AG09309 (cell line): ENCODE results near the gene EPG5.

Experiments
- DNase-seq: peaks from one replicate; pipeline ENCODE4 v3.0.0-alpha.2; 2010; ENCODE audit warnings: low read depth
- H3K4me3 ChIP-seq: 2 replicates; pipeline ENCODE4 v1.5.1; 2011; ENCODE audit warnings: mild to moderate bottlenecking, low read depth, low read length, moderate library complexity; ENCODE audit not compliant: control insufficient read depth
- TF ChIP-seq, protein P1 (sequence below): IDR thresholded peaks from 2 replicates; pipeline ENCODE4 v1.5.1; 2011; ENCODE audit warnings: mild to moderate bottlenecking, low read depth, low read length, inconsistent platforms; ENCODE audit not compliant: insufficient read depth, control insufficient read depth; ENCODE audit errors: missing control alignments

EPG5 gene

DNA sequence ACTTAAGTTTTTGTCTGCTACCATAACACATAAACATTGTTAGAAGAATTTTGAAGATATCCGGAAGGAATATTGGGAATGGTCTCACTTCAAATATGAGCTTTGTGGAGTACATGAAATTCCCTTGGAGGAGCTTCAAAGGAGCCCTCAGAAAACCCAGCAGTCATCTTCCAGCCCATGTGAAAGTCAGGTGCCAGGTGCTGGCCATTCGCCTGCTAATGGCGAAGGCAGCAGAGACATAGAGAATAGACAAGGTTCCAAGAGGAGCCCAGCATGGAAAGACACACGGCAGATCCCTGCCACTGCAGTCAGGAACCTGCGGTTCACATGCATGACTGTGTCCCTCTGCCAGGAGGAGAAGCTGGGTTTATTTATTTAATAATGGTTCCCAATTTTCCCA is 40.0 kb upstream of the EPG5 start:
- H3K4me3 ChIP-seq: no peak overlapping the region
- DNase-seq: no peak
- TF ChIP-seq, protein P1, sequence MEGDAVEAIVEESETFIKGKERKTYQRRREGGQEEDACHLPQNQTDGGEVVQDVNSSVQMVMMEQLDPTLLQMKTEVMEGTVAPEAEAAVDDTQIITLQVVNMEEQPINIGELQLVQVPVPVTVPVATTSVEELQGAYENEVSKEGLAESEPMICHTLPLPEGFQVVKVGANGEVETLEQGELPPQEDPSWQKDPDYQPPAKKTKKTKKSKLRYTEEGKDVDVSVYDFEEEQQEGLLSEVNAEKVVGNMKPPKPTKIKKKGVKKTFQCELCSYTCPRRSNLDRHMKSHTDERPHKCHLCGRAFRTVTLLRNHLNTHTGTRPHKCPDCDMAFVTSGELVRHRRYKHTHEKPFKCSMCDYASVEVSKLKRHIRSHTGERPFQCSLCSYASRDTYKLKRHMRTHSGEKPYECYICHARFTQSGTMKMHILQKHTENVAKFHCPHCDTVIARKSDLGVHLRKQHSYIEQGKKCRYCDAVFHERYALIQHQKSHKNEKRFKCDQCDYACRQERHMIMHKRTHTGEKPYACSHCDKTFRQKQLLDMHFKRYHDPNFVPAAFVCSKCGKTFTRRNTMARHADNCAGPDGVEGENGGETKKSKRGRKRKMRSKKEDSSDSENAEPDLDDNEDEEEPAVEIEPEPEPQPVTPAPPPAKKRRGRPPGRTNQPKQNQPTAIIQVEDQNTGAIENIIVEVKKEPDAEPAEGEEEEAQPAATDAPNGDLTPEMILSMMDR: no peak

DNA sequence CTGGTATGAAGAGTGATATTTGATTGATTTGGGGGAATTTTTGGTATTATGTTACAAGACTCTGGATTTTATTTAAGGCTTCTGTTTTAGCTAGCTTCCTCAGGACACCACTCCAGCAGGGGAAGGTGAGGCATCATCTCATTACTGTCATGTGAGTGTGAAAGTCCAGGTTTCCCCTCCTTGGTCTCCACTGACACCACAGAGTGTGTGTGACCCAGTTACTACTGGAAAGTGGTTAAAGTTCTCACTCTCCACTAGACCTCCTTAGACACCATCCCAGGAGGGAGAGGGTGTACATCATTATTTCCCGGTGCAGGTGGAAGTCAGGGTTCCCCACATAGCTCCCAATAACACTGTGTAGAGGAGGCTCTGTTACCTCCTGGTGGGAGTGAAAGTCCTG is 35.8 kb upstream of the EPG5 start:
- DNase-seq: no peak
- TF ChIP-seq, protein P1: no peak
- H3K4me3 ChIP-seq: no peak overlapping the region

DNA sequence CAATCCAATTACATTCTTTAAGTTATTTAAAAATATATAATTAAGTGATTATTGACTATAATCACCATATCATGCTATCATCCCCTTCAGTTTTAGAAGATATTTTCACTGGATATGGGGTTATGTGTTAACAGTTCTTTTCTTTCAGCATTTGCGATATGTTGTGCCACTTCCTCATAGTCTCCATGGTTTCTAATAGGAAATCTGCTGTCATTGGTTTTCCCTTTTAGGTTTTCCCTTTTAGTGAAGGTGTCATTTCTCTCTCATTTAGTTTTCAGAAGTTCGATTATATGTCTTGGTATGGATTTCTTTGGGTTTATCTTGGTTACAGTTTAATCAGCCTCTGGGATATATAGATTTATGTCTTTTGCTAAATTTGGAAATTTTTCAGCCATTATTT is 34.8 kb upstream of the EPG5 start:
- DNase-seq: no peak
- H3K4me3 ChIP-seq: no peak overlapping the region
- TF ChIP-seq, protein P1: no peak

DNA sequence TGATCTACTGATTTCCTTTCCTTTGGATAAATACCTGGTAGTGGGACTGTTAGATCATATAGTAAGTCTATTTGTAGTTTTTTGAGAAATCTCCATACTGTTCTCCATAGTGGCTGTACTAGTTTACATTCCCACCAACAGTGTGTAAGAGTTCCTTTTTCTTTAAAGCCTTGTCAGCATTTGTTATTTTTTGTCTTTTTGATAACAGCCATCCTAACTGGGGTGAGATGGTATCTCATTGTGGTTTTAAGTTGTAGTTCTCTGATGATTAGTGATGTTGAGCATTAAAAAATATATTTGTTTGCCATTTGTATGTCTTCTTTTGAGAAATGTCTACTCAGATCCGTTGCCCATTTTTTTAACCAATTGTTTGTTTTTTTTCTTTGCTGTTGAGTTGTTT is 33.9 kb upstream of the EPG5 start:
- DNase-seq: no peak
- H3K4me3 ChIP-seq: no peak overlapping the region
- TF ChIP-seq, protein P1: no peak

DNA sequence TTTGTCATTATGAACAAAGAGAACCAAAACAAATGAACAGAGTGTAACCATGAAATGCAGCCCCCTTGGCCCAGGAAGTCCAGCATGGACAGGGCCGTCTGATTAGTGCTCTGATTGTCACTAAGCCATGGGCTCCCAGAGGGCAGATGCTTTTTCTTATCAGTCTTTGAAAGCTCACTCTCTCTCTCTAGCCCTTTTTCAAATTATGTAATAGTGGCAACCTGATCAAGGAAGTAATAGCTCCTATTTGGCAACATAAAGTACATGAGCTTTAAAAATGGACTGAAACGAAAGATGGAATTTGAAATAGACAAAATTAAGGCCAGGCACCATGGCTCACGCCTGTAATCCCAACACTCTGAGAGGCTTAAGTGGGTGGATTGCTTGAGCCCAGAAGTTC is 32.4 kb upstream of the EPG5 start:
- no peak for DNase-seq
- TF ChIP-seq, protein P1: no peak
- H3K4me3 ChIP-seq: no peak overlapping the region

DNA sequence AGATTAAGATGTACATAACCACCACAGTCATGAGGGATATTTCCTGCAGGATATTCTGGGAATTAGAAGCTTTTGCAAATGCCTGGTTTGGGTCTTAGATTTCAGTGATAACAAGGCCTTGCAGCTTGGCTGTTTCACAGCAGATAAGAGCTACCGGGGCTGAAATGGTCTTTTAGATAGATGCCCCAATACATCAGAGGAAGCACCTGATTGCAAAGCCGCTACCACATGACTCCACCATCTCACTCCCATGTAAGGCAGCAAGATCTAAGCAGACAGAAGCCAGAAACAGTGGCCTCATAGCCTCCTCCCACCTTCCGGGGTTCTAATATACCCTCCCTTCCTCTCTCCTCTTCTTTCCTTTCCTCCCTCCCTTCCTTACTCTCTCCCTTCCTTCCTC is 31.1 kb upstream of the EPG5 start:
- TF ChIP-seq, protein P1: no peak
- no peak for DNase-seq
- H3K4me3 ChIP-seq: no peak overlapping the region

DNA sequence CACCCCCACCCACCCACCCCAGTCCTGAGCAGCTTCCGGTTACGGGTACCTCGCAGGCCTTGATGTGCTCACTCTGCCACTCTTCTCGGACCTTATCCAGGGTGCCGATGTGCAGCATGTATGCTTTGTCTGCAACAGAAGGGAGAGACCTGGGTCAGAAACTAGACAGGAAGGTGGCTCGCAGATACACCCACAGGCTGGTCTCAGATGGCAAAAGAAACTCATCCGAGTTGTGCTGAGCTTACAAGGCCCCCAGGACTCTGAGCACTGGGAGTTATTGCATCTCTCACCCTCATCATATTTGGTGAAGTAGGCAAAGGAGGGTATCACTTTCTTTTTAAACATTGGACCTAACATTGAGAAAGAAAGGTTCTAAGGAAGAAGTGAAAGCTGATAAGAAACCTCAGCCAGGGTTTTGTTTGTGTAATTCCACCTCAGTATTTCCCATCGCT is 30.6 kb upstream of the EPG5 start:
- DNase-seq: no peak
- H3K4me3 ChIP-seq: no peak overlapping the region
- TF ChIP-seq, protein P1: no peak
